Tibial nerve (tissue), 4 donors: ENCODE results near the gene AURKA. TPM values are rescaled to one million over a fixed set of nuclear protein-coding genes. Genes with fewer than 3 reads are reported as not detected.

Experiments
- DNase-seq, 2 donors: peaks; one replicate each; pipeline ENCODE4 v3.0.0-alpha.2; 2019; ENCODE audit warnings: low spot score in 2 of 2
- H3K27ac ChIP-seq, 4 donors: fragments of 200-600 bp; sonication (generic) in 3 of 4; one replicate each; pipeline ENCODE4 v1.5.1; 2017 to 2019; ENCODE audit warnings: mild to moderate bottlenecking in 1 of 4
- H3K27me3 ChIP-seq, 2 donors: fragments of 200-600 bp; sonication (generic) in 1 of 2; one replicate each; pipeline versions ENCODE4 v1.5.1 to v1.6.0; 2017 to 2019
- H3K36me3 ChIP-seq, 3 donors: fragments of 200-600 bp; sonication (generic); one replicate each; pipeline ENCODE4 v1.5.1; 2018 to 2019
- H3K4me1 ChIP-seq, 4 donors: fragments of 200-600 bp; sonication (generic) in 3 of 4; one replicate each; pipeline ENCODE4 v1.5.1; 2017 to 2019
- H3K4me3 ChIP-seq, 4 donors: fragments of 200-600 bp; sonication (generic) in 3 of 4; one replicate each; pipeline ENCODE4 v1.5.1; 2017 to 2019; ENCODE audit warnings: mild to moderate bottlenecking in 1 of 4, moderate library complexity in 1 of 4
- H3K9me3 ChIP-seq, 4 donors: fragments of 200-600 bp; sonication (generic) in 3 of 4; one replicate each; pipeline ENCODE4 v1.5.1; 2017 to 2019
- EP300 ChIP-seq, 2 donors: sonication (generic); formaldehyde crosslinking; IDR thresholded peaks; one replicate each; pipeline ENCODE4 v1.6.1; 2017; ENCODE audit warnings: antibody characterized with exemption in 2 of 2, mild to moderate bottlenecking in 1 of 2
- POLR2A ChIP-seq, 2 donors: fragments of 450-650 bp; IDR thresholded peaks; one replicate each; pipeline ENCODE4 v1.6.1; 2017; ENCODE audit warnings: antibody characterized with exemption in 2 of 2, mild to moderate bottlenecking in 2 of 2, moderate library complexity in 2 of 2
- WGBS, 2 donors: methylation state at CpG; one replicate each; pipeline ENCODE4 v1.1.5; 2018; 5-methylcytosine and 5-hydroxymethylcytosine counted together
- total RNA-seq, 4 donors: library from RNA; depleted of rRNA; stranded (reverse); fragments of >200 nt; gene quantifications; one replicate each; pipeline ENCODE4 v1.1.0, GENCODE V29; 2016
- TF ChIP-seq, protein P1 (sequence below), 5 experiments: fragments of 200-600 bp in 3 of 5; fragments of 450-650 bp in 2 of 5; sonication (generic) in 3 of 5; IDR thresholded peaks; one replicate each; pipeline ENCODE4 v1.5.1; 2016 to 2019; ENCODE audit warnings: antibody characterized with exemption in 5 of 5, mild to moderate bottlenecking in 3 of 5, moderate library complexity in 2 of 5

AURKA gene
- total RNA-seq, 4 donors from 2014 or later = 0.42 to 4.3 (median 1.7) TPM

DNA sequence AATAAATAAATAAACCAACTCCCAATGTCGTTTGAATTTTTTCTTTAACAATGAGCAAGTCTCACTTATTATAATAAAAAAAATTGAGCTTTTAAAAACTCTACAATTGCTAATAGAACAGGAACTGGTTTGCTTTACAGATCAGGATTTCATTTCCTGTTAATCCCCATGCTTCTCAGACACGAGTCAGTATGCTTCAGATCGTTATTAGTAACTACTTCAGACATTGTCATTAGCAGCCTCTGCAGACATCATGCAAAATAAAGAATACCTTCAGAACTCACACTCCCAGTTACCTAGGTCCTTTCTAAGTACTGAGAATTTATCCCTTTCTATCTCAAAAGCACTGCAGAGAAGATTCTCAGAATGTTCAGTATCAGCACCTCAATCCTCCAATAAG, 43.3 kb downstream of the AURKA start:
- no peaks in the 10 kb centered on the region for H3K9me3 ChIP-seq
- peaks cover 0 to 16% (median 5%) of the 10 kb centered on the region in 4 donors for H3K4me1 ChIP-seq
- no peak for DNase-seq
- no peak overlapping the region for H3K27ac ChIP-seq
- H3K27me3 ChIP-seq = peaks cover 0 to 5% of the 10 kb centered on the region in 2 donors
- H3K4me3 ChIP-seq = no peak overlapping the region
- TF ChIP-seq EP300 (IDR thresholded peaks at IDR 0.05) = no peak
- TF ChIP-seq, protein P1, sequence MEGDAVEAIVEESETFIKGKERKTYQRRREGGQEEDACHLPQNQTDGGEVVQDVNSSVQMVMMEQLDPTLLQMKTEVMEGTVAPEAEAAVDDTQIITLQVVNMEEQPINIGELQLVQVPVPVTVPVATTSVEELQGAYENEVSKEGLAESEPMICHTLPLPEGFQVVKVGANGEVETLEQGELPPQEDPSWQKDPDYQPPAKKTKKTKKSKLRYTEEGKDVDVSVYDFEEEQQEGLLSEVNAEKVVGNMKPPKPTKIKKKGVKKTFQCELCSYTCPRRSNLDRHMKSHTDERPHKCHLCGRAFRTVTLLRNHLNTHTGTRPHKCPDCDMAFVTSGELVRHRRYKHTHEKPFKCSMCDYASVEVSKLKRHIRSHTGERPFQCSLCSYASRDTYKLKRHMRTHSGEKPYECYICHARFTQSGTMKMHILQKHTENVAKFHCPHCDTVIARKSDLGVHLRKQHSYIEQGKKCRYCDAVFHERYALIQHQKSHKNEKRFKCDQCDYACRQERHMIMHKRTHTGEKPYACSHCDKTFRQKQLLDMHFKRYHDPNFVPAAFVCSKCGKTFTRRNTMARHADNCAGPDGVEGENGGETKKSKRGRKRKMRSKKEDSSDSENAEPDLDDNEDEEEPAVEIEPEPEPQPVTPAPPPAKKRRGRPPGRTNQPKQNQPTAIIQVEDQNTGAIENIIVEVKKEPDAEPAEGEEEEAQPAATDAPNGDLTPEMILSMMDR (IDR thresholded peaks at IDR 0.05) = no peak
- no peak for TF ChIP-seq POLR2A (IDR thresholded peaks at IDR 0.05)
- 2 to 4% methylated on average over 3 of the region's 3 CpGs for WGBS, 2 donors
- no peaks in the 10 kb centered on the region for H3K36me3 ChIP-seq

DNA sequence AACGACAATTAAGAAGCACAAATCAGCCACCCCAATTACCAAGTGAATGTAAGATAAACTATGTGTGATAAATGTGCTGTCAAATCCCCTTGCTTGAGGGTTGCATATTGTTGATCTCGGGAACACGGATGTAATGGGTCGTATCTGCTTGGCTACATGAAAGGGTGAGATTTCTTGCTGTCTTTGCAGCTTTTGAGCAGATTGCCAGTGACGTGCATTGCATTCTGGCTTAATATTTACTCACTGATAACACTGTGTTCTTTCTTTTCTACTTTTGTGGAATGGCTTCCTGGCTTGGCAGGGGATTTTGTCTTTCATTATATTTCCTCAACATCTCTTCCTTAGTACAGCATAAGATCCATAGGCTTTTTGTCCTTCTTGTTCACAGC, 43.7 kb downstream of the AURKA start:
- H3K27ac ChIP-seq = no peak overlapping the region
- no peaks in the 10 kb centered on the region for H3K36me3 ChIP-seq
- WGBS, 2 donors = 12 to 14% methylated on average over 5 of the region's 5 CpGs
- H3K27me3 ChIP-seq = peaks cover 0 to 5% of the 10 kb centered on the region in 2 donors
- no peak for DNase-seq
- peaks cover 0 to 20% (median 5%) of the 10 kb centered on the region in 4 donors for H3K4me1 ChIP-seq
- no peaks in the 10 kb centered on the region for H3K9me3 ChIP-seq
- H3K4me3 ChIP-seq = no peak overlapping the region
- TF ChIP-seq POLR2A (IDR thresholded peaks at IDR 0.05) (no peak), EP300 (IDR thresholded peaks at IDR 0.05) (no peak)
- TF ChIP-seq, protein P1 (IDR thresholded peaks at IDR 0.05) = no peak

DNA sequence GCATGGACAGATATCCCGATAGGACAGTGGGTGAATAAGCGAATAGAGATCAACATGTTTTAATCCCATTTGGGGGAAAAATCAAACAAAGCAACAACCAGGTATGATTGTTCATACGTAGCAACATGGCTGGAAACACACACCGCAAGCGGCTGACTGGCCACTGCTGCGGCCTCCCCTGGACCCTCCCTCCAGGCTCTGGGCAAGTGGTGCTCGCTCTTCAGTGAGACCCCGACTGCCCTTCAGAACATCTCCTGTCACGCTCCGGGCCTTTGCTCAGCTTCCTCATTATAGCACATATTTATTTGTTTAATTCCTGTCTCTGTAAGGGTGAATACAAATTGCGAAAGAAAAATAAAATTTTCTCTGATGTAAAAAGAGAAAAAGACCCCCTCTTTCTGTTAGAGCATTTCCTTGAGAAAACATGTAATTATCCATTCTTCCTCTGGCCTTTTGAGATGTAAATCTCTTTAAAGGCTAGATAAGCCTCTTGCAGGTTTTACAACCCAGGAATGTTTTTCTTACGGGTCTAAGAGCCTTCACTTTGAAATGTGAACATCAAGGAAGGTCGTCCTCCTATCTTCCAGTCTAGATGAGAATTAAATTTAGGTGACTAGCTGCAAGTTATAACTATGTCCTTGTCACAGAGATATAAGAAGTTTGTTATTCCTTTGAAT, 44.2 kb downstream of the AURKA start:
- TF ChIP-seq, protein P1 (IDR thresholded peaks at IDR 0.05) = no peak
- TF ChIP-seq POLR2A (IDR thresholded peaks at IDR 0.05) (no peak), EP300 (IDR thresholded peaks at IDR 0.05) (no peak)
- H3K4me1 ChIP-seq = peaks cover 0 to 20% (median 5%) of the 10 kb centered on the region in 4 donors
- no peak overlapping the region for H3K4me3 ChIP-seq
- no peaks in the 10 kb centered on the region for H3K36me3 ChIP-seq
- peaks cover 0 to 5% of the 10 kb centered on the region in 2 donors for H3K27me3 ChIP-seq
- no peaks in the 10 kb centered on the region for H3K9me3 ChIP-seq
- WGBS, 2 donors = 58 to 63% methylated on average over 13 of the region's 13 CpGs
- no peak for DNase-seq
- no peak overlapping the region for H3K27ac ChIP-seq

DNA sequence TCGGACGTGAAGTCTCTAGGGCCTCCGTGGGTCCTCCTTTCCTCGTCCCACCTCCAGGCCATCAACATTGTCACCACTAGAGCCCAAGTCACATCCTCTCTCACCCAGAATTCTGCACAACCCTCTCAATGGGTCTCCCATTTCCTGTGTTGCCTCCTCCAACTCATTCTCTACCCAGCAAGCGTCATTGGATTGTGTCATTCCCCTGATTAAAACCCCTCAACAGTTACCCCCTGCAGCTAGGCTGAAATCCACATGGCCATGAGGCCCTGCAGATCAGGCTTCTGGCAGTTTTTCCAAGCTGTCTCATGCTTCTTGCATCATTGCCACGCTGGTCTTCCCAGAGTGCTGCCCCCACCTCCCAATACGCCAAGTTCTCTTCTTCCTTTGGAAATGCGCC, 46.1 kb downstream of the AURKA start:
- Histone ChIP-seq H3K4me3 (no peak overlapping the region), H3K36me3 (no peaks in the 10 kb centered on the region), H3K27me3 (peaks cover 0 to 5% of the 10 kb centered on the region in 2 donors), H3K9me3 (no peaks in the 10 kb centered on the region), H3K4me1 (peaks cover 0 to 20% (median 5%) of the 10 kb centered on the region in 4 donors), H3K27ac (no peak overlapping the region)
- 86 to 88% methylated on average over 8 of the region's 8 CpGs for whole genome bisulfite sequencing, 2 donors
- no peak for TF ChIP-seq EP300 (IDR thresholded peaks at IDR 0.05)
- TF ChIP-seq, protein P1 (IDR thresholded peaks at IDR 0.05) = no peak
- no peak for TF ChIP-seq POLR2A (IDR thresholded peaks at IDR 0.05)
- no peak for DNase-seq

DNA sequence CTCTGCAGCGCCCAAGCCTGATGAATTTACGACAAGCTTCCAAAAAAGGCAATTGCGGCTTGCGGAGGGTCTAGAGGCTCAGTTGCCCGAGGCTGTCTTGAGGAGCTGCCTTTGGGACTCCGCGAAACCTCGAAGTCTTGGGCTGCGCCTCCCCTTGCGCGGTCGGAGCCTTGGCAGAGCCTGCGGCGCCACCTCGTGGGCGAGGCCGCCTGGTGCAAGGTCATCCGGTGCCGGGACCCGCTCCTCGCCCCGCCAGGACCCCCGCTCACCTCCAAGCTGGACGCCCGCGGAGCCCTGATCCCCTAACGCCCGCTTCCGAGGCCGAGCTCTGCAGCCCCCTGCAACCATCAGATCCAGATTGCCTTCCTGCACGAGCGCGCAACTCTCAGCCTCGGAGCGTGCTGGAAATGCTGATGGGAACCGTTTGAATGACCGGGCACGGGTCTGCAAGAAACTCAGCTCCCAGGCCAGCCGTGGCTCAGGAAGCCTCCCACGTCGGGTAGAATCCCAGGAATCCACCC, 48.1 kb downstream of the AURKA start:
- H3K4me3 ChIP-seq = peak overlapping the region in 3 of 4 donors; percentile 10 to 28 (median 12)

More for the DNA sequence above, 48.1 kb downstream of the AURKA start:
- TF ChIP-seq EP300 (IDR thresholded peaks at IDR 0.05) = no peak
- no peak for TF ChIP-seq POLR2A (IDR thresholded peaks at IDR 0.05)
- TF ChIP-seq, protein P1 (IDR thresholded peaks at IDR 0.05) = peak; percentile 41 to 78 (median 65)
- DNase-seq = no peak
- H3K36me3 ChIP-seq = no peaks in the 10 kb centered on the region
- H3K4me1 ChIP-seq = peaks cover 0 to 19% (median 5%) of the 10 kb centered on the region in 4 donors
- peaks cover 0 to 5% of the 10 kb centered on the region in 2 donors for H3K27me3 ChIP-seq
- no peak overlapping the region for H3K27ac ChIP-seq
- WGBS, 2 donors = 5% methylated on average over 26 to 32 of the region's 41 CpGs
- no peaks in the 10 kb centered on the region for H3K9me3 ChIP-seq
